ENCODE results near the gene UGT1A8. TPM values are rescaled to one million over a fixed set of nuclear protein-coding genes. Genes with fewer than 3 reads are reported as not detected.

UGT1A8 gene
- total RNA-seq, 2 experiments from 2014 or later: not detected

- DNase-seq (ENCODE audit: low spot score): no peak
- Histone ChIP-seq H3K79me2 (ENCODE audit: insufficient read depth, low read depth, low read length) (no peaks in the 10 kb centered on the region), H4K20me1 (ENCODE audit: insufficient read depth, low read length) (no peaks in the 10 kb centered on the region), H3K9me3 (ENCODE audit: low read length) (no peaks in the 10 kb centered on the region), H3K9me2 (ENCODE audit: insufficient read depth, low read length) (no peaks in the 10 kb centered on the region), H2AFZ (ENCODE audit: low read length) (no peak overlapping the region), H3K4me2 (ENCODE audit: low read length) (no peak overlapping the region), H3K4me1 (ENCODE audit: insufficient read depth, low read length, poor library complexity, severe bottlenecking) (no peaks in the 10 kb centered on the region), H3K36me3 (ENCODE audit: insufficient read depth, low read length) (no peaks in the 10 kb centered on the region), H3K4me3 (ENCODE audit: low read depth, low read length, poor library complexity, severe bottlenecking) (no peak overlapping the region), H3K27ac (ENCODE audit: low read depth, low read length, poor library complexity, severe bottlenecking) (no peak overlapping the region)
- TF ChIP-seq EZH2phosphoT487 (IDR thresholded peaks at IDR 0.05; ENCODE audit: borderline replicate concordance, low read depth, low read length) (no peak), CTCF (conservative IDR thresholded peaks at IDR 0.05; ENCODE audit: low read length) (no peak)
- CTCF ChIA-PET (ENCODE audit: unreplicated experiment): no interaction called here
- POLR2A ChIA-PET: no interaction called here
- BruUV-seq (replicated peaks): no TSS peak
- intact Hi-C loops (cut with micrococcal nuclease; ENCODE audit: unreplicated experiment): loop anchor here (5.0 kb wide), 1 partner anchor 119 kb away; no protein-coding TSS in a partner anchor
Measured at GRCh38 chr2:233713262-233713615, 95.8 kb downstream of the UGT1A8 start.

GRCh38 chr2:233714121-233714520 is 96.7 kb downstream of the UGT1A8 start:
- Histone ChIP-seq H4K20me1 (ENCODE audit: insufficient read depth, low read length) (no peaks in the 10 kb centered on the region), H3K4me3 (ENCODE audit: low read depth, low read length, poor library complexity, severe bottlenecking) (no peak overlapping the region), H3K9me3 (ENCODE audit: low read length) (no peaks in the 10 kb centered on the region), H3K4me2 (ENCODE audit: low read length) (no peak overlapping the region), H2AFZ (ENCODE audit: low read length) (no peak overlapping the region), H3K27ac (ENCODE audit: low read depth, low read length, poor library complexity, severe bottlenecking) (no peak overlapping the region), H3K79me2 (ENCODE audit: insufficient read depth, low read depth, low read length) (no peaks in the 10 kb centered on the region), H3K36me3 (ENCODE audit: insufficient read depth, low read length) (no peaks in the 10 kb centered on the region), H3K4me1 (ENCODE audit: insufficient read depth, low read length, poor library complexity, severe bottlenecking) (no peaks in the 10 kb centered on the region), H3K9me2 (ENCODE audit: insufficient read depth, low read length) (no peaks in the 10 kb centered on the region)
- POLR2A ChIA-PET: no interaction called here
- CTCF ChIA-PET (ENCODE audit: unreplicated experiment): no interaction called here
- no TSS peak for BruUV-seq (replicated peaks)
- TF ChIP-seq EZH2phosphoT487 (IDR thresholded peaks at IDR 0.05; ENCODE audit: borderline replicate concordance, low read depth, low read length) (no peak), CTCF (conservative IDR thresholded peaks at IDR 0.05; ENCODE audit: low read length) (no peak)
- intact Hi-C loops (cut with micrococcal nuclease; ENCODE audit: unreplicated experiment): loop anchor here (5.0 kb wide), 1 partner anchor 118 kb away; no protein-coding TSS in a partner anchor
- no peak for DNase-seq (ENCODE audit: low spot score)

GRCh38 chr2:233718552-233718951 is 101.1 kb downstream of the UGT1A8 start, which contains the start of gene UGT1A4:
TSS of gene UGT1A4 (plus strand) at chr2:233718736. CDS start at chr2:233718821, 85 bp downstream.
- Histone ChIP-seq H2AFZ (ENCODE audit: low read length) (no peak within 1 kb of the TSS), H4K20me1 (ENCODE audit: insufficient read depth, low read length) (no peaks in the 10 kb centered on the region), H3K4me3 (ENCODE audit: low read depth, low read length, poor library complexity, severe bottlenecking) (no peak within 1 kb of the TSS), H3K79me2 (ENCODE audit: insufficient read depth, low read depth, low read length) (no peaks in the 10 kb centered on the region), H3K4me2 (ENCODE audit: low read length) (no peak within 1 kb of the TSS), H3K36me3 (ENCODE audit: insufficient read depth, low read length) (no peaks in the 10 kb centered on the region), H3K9me2 (ENCODE audit: insufficient read depth, low read length) (no peaks in the 10 kb centered on the region), H3K9me3 (ENCODE audit: low read length) (no peaks in the 10 kb centered on the region), H3K4me1 (ENCODE audit: insufficient read depth, low read length, poor library complexity, severe bottlenecking) (no peaks in the 10 kb centered on the region), H3K27ac (ENCODE audit: low read depth, low read length, poor library complexity, severe bottlenecking) (no peak within 1 kb of the TSS)
- POLR2A ChIA-PET: interaction anchor here (0.6 kb wide), 1 partner anchor 455 kb away, joined by 3 read pairs; no protein-coding TSS in a partner anchor
- BruUV-seq (replicated peaks): no TSS peak
- CTCF ChIA-PET (ENCODE audit: unreplicated experiment): interaction anchor here (1.0 kb wide), 1 partner anchor 212 kb away, joined by 3 read pairs; no protein-coding TSS in a partner anchor
- TF ChIP-seq CTCF (conservative IDR thresholded peaks at IDR 0.05; ENCODE audit: low read length) (no peak), EZH2phosphoT487 (IDR thresholded peaks at IDR 0.05; ENCODE audit: borderline replicate concordance, low read depth, low read length) (no peak)
- no peak for DNase-seq (ENCODE audit: low spot score)
- intact Hi-C loops (cut with micrococcal nuclease; ENCODE audit: unreplicated experiment): no loop called here

Measured in OCI-LY7 (cell line).